C1 segment of cervical spinal cord (tissue), 14 donors: ENCODE data around the gene DISP3.

Experiments used
- DNase-seq, 14 donors: peaks; one replicate each; lab custom pipeline; 2025; lab: John Stamatoyannopoulos, UW

Gene DISP3, protein sequence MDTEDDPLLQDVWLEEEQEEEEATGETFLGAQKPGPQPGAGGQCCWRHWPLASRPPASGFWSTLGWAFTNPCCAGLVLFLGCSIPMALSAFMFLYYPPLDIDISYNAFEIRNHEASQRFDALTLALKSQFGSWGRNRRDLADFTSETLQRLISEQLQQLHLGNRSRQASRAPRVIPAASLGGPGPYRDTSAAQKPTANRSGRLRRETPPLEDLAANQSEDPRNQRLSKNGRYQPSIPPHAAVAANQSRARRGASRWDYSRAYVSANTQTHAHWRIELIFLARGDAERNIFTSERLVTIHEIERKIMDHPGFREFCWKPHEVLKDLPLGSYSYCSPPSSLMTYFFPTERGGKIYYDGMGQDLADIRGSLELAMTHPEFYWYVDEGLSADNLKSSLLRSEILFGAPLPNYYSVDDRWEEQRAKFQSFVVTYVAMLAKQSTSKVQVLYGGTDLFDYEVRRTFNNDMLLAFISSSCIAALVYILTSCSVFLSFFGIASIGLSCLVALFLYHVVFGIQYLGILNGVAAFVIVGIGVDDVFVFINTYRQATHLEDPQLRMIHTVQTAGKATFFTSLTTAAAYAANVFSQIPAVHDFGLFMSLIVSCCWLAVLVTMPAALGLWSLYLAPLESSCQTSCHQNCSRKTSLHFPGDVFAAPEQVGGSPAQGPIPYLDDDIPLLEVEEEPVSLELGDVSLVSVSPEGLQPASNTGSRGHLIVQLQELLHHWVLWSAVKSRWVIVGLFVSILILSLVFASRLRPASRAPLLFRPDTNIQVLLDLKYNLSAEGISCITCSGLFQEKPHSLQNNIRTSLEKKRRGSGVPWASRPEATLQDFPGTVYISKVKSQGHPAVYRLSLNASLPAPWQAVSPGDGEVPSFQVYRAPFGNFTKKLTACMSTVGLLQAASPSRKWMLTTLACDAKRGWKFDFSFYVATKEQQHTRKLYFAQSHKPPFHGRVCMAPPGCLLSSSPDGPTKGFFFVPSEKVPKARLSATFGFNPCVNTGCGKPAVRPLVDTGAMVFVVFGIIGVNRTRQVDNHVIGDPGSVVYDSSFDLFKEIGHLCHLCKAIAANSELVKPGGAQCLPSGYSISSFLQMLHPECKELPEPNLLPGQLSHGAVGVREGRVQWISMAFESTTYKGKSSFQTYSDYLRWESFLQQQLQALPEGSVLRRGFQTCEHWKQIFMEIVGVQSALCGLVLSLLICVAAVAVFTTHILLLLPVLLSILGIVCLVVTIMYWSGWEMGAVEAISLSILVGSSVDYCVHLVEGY (N-terminal part only)

DNA sequence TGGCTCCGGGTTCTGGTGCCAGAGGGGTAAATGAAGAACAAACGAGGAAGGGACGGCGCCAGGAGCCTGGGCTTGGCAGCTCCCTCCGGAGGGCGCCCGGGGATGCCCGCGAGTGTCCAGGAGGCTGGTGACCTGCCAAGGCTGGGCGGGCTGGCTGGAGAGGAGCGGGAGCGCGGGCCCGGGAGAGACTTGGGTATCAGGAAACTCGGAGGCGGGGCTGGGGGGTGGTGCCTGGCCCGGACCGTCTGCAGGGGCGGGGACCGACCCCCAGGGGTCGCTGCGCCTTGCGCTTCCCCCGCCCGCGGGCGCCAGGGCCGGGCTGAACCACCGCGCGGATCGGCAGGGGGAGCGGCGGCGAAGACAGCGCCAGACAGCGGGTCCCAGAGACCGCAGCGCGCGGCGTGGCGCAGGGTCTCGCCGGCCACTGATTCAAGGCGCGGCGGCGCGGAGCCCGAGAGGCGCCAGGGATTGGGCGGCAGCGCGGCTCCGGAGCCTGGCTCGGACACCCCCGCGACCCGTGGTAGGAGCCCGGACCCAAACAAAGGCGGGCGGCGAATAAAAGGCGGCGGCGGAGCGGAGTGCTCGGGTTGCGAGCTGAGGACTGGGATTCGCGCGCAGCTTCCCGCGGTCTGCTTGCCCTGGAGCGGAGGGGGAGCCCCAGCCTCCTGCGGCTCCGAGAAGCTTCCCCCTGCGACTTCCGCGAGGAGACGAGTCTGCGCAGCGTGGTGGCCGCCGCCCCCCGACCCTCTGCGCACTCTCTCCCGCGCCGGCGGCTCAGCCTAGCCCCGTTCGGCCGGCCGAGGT lies at the start of gene DISP3:
TSS of gene DISP3 (plus strand) at position 585 of the 804 bp plus-strand sequence. CDS start 21,838 bp downstream, outside the sequence.
- DNase-seq: peak; percentile 20 to 90 (median 78)

DNA sequence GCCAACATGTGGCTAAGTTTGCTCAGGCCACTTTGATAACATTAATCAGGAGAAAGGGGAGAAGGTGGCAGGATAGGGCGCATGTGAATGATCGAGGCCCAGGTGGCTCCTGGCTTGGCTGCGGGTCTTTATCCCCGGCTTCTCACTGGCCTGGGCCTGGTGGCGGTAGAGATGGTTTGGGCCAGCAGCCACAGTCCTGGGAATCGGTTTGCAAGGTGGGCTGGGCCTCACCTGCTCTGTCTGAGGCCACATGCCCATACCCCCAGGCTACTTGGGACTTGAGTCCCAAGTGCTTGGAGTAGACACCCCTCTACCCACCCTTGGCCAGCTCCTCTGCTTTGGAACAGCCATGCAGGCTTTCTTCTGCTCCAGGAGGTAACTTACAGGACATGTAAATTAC lies 49.7 kb upstream of the DISP3 start:
- DNase-seq: no peak

DNA sequence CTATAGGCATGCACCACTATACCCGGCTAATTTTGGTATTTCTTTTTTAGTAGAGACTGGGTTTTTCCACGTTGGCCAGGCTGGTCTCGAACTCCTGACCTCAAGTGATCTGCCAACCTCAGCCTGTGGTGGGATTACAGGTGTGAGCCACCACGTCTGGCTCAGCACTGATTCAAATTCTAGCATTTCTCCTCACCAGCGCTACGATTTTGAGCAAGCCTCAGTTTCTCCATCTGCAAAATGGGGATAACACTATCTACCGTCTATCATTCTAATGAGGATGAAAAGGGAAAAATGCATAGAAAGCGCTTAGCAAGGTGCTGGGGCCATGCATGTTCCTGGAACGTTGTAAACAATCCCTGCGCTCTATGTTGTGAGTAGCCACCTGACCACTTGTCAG lies 49.0 kb upstream of the DISP3 start:
- DNase-seq: no peak

DNA sequence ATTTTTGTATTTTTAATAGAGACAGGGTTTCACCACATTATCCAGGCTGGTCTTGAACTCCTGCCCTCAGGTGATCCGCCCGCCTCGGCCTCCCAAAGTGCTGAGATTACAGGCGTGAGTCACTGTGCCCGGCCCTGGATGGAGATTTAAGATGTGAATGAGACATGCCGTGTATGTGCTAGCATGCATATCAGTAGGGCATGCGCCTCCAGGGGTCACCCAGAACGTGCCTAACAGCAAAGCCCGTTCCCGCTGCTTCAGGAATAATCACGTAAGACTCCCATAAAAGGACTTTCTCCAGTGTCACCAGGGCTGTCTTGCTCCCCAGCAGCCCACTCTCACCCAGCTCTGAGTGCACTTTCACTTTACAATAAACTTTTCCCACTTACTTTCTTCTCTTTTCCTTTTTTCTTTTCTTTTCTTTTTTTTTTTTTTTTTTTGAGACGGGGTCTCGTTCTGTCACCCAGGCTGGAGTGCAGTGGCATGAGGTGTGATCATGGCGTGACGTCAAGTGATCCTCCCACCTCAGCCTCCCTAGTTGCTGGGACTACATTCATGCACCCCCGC lies 46.9 kb upstream of the DISP3 start:
- DNase-seq: no peak

DNA sequence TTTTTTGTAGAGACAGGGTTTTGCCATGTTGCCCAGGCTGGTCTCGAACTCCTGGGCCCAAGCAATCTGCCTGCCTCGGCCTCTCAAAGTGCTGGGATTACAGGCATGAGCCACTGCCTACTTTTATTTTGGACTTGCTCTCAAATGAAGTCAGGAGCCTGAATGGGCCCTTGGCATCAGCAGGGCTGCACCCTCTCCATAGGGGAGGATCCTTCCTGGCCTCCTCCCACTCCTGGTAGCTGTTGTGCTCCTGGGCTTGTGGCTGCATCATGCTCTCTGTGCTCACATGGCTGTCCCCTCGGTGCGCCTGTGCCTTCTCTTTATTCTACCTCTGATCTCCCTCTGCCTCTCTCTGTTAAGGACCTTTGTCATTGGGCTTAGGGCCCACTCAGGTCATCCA lies 46.4 kb upstream of the DISP3 start:
- DNase-seq: no peak

DNA sequence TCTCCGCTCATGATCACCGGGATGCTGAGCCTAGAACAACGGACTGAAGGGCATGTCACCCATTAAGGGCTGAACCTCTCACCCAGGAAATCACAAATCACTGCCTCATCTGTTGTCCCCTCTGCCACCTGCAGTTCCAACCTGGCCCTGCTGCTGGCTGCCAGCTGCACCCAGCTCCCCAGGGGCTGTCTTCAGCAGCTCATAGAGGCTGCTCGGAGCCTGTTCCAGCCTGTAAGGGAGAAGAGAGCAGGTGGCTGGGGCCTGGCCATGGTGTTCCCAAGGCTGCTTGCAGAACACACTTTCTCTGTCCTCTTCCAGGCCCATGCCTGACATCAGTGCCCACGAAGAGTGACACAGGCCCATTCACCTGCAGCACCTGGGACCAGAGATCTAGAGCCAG lies 44.5 kb upstream of the DISP3 start:
- no peak for DNase-seq

DNA sequence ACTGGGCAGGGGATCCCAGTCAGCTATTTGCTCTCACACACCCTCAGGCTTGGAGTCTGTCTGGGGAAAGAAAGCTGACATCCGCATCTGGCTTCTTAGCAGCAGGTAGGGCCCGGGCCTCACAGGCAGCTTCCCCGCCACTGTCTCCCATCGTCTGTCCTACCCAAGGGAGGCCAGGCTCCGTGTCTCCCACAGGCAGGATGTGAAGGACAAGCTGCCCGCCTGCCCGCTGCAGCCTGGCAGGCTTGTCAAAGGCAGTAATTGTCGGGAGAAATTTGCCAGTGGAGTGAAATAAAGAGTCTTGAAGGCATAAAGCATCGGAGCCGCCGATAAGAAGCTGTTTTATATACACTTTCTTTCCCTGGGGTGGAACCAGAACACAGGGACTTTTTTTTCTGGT lies 44.0 kb upstream of the DISP3 start:
- DNase-seq: no peak

DNA sequence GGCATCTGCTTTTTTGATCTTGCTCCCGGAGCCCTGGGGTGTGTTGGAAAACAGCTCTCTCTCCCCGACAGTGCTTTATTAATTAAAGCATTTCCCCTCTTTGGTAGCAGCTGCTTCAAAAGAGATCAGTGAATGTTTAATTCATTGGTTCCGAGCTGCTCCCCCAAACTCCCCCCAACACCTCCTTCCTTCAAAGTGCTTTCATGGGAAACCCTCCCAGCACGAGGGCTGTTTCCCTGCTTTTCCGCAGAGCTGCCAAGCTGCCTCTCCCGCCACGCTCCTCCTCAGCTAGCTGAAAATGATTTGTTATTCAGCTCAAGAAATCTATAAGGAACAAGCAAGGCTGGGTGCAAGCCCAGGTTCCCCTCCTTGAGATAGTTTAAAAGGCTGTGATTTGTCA lies 40.0 kb upstream of the DISP3 start:
- no peak for DNase-seq

DNA sequence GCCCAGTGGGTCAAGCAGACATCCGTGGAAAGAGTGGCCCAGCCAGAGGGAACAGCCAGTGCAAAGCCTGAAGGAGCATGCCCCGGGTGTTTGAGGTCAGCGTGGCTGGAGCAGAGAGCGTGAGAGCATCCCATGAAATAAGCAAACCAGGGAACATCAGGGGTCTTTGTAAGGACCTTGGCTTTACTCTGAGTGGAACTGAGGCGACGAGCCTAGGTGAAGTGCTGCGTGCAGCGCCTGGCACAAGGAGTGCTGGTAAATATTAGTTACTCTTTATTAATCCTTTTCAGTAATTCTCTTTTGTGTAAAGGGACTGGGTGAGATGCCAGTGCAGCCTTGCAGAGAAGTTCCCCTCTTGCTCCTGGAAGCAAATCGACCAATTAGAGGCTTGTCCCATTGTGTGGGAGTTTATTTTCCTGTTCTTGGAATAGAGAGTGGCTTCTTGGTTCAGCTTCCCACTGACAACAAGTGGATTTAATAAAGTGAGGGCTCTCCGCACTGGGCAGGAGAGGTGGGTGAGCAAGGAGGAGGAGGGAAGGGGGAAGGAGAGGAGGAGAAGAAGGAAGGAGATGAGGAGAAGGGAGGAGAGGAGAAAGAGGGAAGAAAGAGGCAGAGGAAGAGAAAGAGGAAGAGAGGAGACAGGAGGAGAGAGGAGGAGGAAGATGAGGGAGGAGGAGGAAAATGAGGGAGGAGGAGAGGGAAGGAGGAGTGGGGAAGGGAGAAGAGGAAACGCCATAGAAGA lies 37.6 kb upstream of the DISP3 start:
- DNase-seq: peak in 7 of 14 donors; percentile 7 to 53 (median 30)

DNA sequence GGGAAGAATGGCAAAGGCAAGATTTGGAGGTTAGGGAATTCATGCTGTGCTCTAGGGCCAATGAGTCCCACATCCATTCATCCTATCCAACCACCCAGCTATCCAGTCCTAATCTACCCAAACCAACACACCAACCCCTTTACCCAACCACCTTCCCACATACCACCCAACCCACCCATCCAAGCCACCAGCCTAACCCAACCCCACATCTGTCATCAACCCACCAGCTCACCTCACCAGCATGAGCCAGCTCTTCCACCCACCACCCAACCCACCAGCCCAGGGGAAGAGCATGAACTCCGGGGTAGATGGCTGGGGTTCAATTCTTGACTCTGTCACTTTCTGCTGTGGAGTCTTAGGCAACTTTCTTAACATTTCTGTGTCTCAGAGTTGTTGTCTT lies 35.9 kb upstream of the DISP3 start:
- DNase-seq: no peak

DNA sequence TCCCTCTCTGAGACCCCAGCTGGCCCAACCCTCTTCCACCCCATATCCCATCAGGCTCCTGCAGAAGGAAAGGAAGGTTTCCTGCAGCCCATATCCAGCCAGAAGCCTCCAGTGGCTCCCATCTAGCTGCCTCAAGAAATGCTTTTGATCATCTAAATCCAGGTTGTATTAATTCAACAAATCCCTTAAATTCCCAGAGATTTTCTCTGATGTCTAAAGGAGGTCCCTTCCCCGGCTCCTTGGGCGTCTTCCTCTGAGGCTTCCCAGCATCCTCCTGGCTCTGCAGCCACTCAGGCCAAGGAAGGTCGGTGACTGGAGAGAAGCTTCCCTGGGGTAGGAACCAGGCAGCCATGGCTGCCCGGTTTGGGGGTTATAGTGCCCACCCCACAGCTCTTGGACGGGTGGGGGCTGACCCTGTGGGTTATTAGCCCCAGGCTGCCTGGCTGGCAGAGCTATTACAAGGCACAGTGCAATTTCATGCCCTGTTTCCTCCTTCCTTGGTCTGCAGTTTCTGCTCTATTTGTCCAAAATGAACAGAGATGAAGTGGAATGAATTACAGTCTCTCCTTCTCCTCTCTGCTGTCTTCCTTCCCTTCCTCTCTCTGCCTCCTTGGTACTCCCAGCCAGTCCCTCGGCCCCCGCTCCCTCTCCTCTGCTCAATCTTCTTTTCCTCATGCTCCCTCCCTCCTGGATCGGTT lies 34.8 kb upstream of the DISP3 start:
- no peak for DNase-seq

DNA sequence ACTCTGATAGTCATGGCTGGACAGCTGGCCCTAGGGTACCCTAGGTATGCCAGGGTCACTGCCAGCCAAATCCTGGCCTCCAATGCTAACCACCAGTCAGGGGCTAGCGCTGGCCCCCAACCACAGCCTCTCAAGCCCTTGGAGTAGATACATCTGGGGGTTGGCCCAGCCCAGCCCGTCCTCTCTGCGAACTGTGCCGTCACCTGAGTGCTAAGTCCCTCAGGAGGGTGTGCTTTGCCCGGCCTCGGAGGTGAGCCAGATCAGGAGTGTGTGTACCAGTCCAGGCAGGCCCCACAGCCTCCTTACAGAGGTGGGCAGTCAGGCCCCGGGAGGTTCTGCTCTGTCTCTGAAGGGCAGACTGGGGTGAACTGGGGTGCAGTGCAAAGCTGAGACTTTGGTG lies 34.0 kb upstream of the DISP3 start:
- no peak for DNase-seq

DNA sequence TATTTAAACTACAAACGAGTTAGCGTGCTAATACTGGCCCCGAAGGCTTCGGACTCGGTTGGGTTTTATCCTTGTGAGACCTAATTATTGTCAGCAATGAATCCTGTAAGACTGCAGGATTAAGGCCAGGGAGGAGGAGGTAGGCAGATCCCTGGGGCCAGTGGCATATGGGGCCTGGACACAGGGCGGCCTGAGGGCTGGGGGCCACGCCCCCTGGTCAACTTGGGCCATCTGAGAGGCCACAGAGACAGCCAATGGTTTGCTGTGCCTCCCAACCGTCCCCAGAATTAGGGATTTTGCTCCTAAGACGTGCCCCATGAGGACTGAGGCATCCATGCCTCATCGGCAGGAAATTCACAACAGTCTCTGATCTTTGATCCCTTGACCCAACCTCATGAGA lies 31.1 kb upstream of the DISP3 start:
- DNase-seq: no peak

DNA sequence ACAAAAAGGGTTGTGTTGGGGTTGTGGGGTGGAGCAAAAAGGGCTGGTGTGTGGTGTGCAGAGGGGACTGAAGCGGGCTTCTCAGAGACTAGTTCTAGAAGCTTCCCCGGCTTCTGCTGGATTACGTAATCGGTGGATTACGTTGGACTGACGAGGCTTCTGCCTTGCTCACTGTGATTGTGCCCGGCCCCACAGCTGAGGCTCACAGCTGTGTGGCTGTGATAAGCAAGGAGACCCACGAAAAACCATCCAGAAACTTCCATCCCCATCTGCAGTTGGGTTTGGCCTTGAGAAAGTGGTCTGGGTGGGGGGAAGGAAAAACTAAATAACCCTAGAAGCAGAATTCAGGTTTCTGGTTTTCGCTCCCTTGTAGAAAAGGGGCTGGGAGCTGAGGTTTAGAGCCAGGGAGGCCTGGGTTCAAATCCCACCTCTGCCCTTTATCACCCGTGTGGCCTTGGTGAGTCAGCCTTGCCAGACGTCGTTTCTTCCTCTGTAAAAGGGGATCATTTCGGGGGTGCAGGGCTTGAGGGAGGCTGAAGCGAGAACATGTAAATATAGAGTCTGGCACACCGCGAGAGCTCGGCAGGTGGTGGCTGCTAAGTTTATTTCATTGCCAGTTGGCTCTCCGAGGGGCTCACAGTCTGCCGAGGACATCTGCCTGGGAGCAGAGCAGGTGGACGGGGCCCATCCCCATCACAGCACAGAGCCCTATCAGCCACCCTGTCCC lies 30.4 kb upstream of the DISP3 start:
- peak in 1 of 14 donors; percentile 9 for DNase-seq

DNA sequence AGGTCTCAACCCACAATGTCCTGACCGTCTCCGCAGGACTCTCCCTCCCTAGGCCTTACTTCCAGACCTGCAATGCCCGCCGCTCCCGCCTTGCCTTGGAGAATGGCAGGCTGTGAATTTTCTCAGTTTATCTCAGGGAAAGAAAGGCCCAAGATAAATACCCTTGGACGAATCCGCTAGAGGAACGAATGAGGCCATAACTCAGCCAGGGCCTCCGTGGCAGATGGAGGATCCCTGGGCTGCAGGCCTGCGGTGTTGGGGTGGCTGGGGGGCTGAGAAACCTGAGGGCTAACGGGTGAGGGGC lies 29.9 kb upstream of the DISP3 start:
- DNase-seq: no peak

DNA sequence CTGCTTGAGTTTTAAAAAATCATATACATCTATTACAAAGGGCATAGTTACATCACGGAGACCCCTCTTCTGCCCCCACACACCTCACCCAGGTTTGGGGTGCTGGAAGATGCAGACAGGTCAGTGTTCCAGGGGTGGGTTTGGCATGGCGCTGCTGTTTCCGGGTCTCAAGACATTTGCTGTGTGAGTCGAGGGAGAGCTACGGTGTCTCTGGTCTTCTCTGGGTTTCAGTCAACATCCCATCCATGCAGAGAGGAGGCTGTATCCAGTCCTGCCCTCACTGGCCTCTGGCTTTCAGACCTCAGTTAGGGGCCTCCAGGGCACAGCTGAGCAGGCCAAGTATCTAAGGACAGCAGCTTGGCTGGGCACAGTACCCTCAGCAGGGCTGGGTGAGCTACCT lies 28.6 kb upstream of the DISP3 start:
- DNase-seq: no peak

DNA sequence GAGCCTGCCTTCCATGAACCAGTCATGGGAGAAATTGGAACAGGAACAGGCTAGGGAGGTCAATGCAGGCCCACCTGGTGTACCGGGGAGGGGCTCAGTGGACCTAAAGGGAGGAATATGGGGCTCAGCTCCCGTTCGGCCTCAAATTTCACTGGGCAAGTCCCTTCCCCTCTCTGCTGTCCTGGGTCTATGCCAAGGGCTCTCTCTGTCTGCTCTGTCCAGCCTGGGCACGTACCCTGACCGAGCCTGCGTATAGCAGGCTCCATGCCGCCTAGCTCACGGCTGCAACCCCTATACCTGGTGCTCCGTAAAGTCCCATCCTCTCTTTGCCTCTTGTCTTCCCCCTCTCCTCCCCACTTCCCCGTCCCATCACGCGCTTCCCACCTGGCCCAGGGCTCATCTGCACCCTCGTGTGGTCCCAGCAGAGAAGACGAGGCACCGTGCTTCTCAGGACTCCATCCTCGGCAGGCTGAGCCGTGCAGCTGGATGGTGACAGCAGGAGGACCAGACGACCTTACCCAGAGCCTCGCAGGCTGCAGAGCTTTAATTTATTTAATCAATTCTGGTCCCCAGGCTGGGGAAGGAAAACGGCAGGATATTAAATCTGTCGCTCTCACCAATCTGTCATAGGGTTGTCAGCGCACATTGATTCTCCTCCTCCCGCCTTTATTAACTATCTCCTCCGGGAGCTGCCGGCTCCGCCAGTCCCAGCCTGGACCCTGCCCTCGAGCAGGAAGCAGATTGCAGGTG lies 25.0 kb upstream of the DISP3 start:
- DNase-seq: no peak

DNA sequence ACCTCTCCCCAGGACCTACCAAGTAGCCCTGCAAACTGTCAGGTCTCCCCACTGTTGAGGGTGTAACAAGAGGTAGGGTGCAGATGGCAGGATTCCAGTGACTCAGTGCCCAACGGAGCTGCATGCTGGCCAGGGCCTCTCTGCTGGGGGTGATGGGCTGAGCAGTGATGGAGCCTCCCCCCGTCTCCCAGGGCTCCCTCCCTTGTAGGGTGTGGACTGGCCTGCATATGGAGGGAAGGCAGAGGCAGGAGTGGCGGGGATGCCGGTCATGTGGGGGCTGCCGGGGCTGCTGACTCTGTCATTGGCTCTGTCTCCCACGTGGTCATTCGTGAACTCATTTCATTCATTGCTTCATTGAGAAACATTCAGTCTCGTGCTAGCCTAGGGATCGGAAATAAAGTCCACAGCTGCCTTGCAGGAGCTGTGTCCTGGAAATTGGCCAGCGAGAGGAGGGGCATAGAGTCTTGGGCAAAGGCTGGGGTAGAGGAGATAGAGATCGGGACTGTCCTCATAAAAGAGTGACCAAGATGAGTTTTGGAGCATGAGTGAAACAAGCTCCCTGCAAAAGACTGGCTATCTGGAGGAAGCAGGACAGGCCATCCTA lies 22.9 kb upstream of the DISP3 start:
- no peak for DNase-seq
